GM21737 (cell line): Measurements from ENCODE around the gene FAM53C.
"Not testable (repeated sequence)": the region's sequence is repeated elsewhere in the genome, so short reads cannot be mapped to it uniquely, and the experiment has no call there.

Source experiments
- ATAC-seq: cut with Tn5 transposase; IDR thresholded peaks from one replicate; pipeline ENCODE4 v1.9.1; 2021; ENCODE audit warnings: mild to moderate bottlenecking, moderate library complexity; ENCODE audit not compliant: unreplicated experiment

Gene FAM53C

DNA sequence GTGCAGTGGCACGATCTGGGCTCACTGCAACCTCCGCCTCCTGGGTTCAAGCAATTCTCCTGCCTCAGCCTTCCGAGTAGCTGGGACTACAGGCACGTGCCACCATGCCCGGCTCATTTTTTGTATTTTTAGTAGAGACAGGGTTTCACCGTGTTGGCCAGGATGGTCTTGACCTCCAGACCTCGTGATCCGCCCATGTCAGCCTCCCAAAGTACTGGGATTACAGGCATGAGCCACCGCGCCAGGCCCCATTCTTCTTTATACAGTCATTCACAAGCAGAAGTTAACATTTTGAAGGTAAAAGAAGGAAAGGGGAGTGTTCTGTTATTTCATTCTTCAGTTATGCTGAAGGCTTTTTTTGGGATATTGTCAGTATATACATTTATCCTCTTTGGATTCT lies 51.8 kb downstream of the FAM53C start:
- not testable (repeated sequence) for ATAC-seq

DNA sequence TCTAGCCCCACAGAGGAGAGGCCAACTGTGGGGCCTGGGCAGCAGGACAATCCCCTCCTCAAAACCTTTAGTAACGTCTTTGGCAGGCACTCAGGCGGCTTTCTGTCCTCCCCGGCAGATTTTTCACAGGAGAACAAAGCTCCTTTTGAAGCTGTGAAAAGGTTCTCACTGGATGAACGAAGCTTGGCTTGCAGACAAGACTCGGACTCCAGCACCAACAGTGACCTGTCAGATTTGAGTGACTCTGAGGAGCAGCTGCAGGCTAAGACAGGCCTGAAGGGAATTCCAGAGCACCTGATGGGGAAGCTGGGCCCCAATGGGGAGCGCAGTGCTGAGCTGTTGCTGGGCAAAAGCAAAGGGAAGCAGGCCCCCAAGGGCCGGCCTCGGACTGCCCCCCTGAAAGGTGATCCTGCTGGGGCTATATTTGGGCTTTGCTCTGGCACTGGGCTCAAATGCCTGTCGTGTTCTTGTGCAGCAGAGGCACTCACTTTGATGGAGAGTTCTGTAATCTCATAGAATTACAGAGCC lies 53.9 kb downstream of the FAM53C start:
- ATAC-seq: no peak
